ENCODE results near the gene NMNAT3.

GRCh38 chr3:139557041-139557440, 120.7 kb downstream of the NMNAT3 start:
- no peak for TF ChIP-seq EZH2phosphoT487 (IDR thresholded peaks at IDR 0.05; ENCODE audit: insufficient read depth, low read depth)
- TF ChIP-seq EZH2 (IDR thresholded peaks at IDR 0.05; ENCODE audit: insufficient read depth, poor library complexity, severe bottlenecking), result no peak
